SK-N-SH (cell line): ENCODE data around the gene ABCB6. TPM values are rescaled to one million over a fixed set of nuclear protein-coding genes. Genes with fewer than 3 reads are reported as not detected.

Experiments used
- CTCF ChIA-PET: fragments of 300-600, 350-600 bp; formaldehyde crosslinking; extraction: SDS; loops from one replicate; lab custom pipeline; 2021; lab: Yijun Ruan, JAX
- POLR2A ChIA-PET: fragments of 350-600 bp; sonication (Branson Sonifier 250); formaldehyde crosslinking; extraction: SDS; loops from one replicate; lab custom pipeline; 2020; ENCODE audit warnings: antibody characterized with exemption, inconsistent platforms; lab: Yijun Ruan, JAX
- DNase-seq: peaks from one replicate; pipeline ENCODE4 v3.0.0; 2012
- H2AFZ ChIP-seq: fragments of 200-600 bp; sonication (generic); 2 replicates; pipeline ENCODE4 v1.8.1; 2016; ENCODE audit warnings: antibody characterized with exemption, mild to moderate bottlenecking, low read depth
- H3F3A ChIP-seq: fragments of 200-600 bp; sonication (generic); replicated peaks from 2 replicates; pipeline ENCODE3; 2016; ENCODE audit warnings: antibody characterized with exemption, mild to moderate bottlenecking; ENCODE audit not compliant: insufficient read depth
- H3K27ac ChIP-seq, 2 experiments: fragments of 200-500 bp in 1 of 2; fragments of 200-600 bp in 1 of 2; sonication (Bioruptor generic) in 1 of 2; sonication (generic), shearing (Covaris generic) in 1 of 2; 2 replicates each; pipeline versions ENCODE4 v1.5.1 to v1.6.1; 2014 to 2016; ENCODE audit warnings: low read depth in 2 of 2, inconsistent platforms in 1 of 2, low read length in 1 of 2, mild to moderate bottlenecking in 1 of 2, mixed read lengths in 1 of 2
- H3K27me3 ChIP-seq: fragments of 200-600 bp; sonication (generic), shearing (Covaris generic); 2 replicates; pipeline ENCODE4 v1.6.1; 2016; ENCODE audit warnings: mixed run types; ENCODE audit not compliant: insufficient read depth
- H3K36me3 ChIP-seq, 2 experiments: fragments of 200-500 bp in 1 of 2; fragments of 200-600 bp in 1 of 2; sonication (Bioruptor generic) in 1 of 2; sonication (generic) in 1 of 2; replicated peaks in 1 of 2; 2 replicates each; pipeline versions ENCODE3 to v1.5.1; 2014 to 2016; ENCODE audit warnings: low read length in 1 of 2, mild to moderate bottlenecking in 1 of 2; ENCODE audit not compliant: insufficient read depth in 2 of 2, control insufficient read depth in 1 of 2
- H3K4me1 ChIP-seq, 2 experiments: fragments of 200-500 bp in 1 of 2; fragments of 200-600 bp in 1 of 2; sonication (Bioruptor generic) in 1 of 2; sonication (generic), shearing (Covaris generic) in 1 of 2; 2 replicates each; pipeline versions ENCODE4 v1.5.1 to v1.6.1; 2014 to 2016; ENCODE audit warnings: low read depth in 1 of 2, low read length in 1 of 2, mixed run types in 1 of 2; ENCODE audit not compliant: insufficient read depth in 2 of 2, control insufficient read depth in 1 of 2
- H3K4me2 ChIP-seq: fragments of 200-600 bp; sonication (generic), shearing (Covaris generic); 2 replicates; pipeline ENCODE4 v1.6.1; 2017; ENCODE audit warnings: mixed run types
- H3K4me3 ChIP-seq, 2 experiments: fragments of 200-500 bp in 1 of 2; fragments of 200-600 bp in 1 of 2; sonication (Bioruptor generic) in 1 of 2; sonication (generic), shearing (Covaris generic) in 1 of 2; 2 replicates each; pipeline versions ENCODE4 v1.5.1 to v1.8.1; 2014 to 2016; ENCODE audit warnings: low read depth in 2 of 2, inconsistent platforms in 1 of 2, low read length in 1 of 2, mild to moderate bottlenecking in 1 of 2, mixed read lengths in 1 of 2, moderate library complexity in 1 of 2
- H3K79me2 ChIP-seq: fragments of 200-600 bp; sonication (generic); 2 replicates; pipeline ENCODE4 v1.8.1; 2017; ENCODE audit warnings: mild to moderate bottlenecking; ENCODE audit not compliant: insufficient read depth
- H3K9ac ChIP-seq: fragments of 200-600 bp; sonication (generic); 2 replicates; pipeline ENCODE4 v1.6.1; 2017; ENCODE audit warnings: mixed run types
- H3K9me2 ChIP-seq: fragments of 200-600 bp; sonication (generic); 2 replicates; pipeline ENCODE4 v1.6.1; 2017; ENCODE audit warnings: mixed run types
- H3K9me3 ChIP-seq: fragments of 200-600 bp; sonication (generic); 2 replicates; pipeline ENCODE4 v1.6.1; 2017; ENCODE audit warnings: mixed run types, mild to moderate bottlenecking, moderate library complexity
- H4K20me1 ChIP-seq: fragments of 200-600 bp; sonication (generic); 2 replicates; pipeline ENCODE4 v1.6.1; 2017; ENCODE audit warnings: mild to moderate bottlenecking, mixed run types; ENCODE audit not compliant: insufficient read depth
- ELF1 ChIP-seq: IDR thresholded peaks from 2 replicates; pipeline ENCODE4 v1.4.0; 2012
- FOXJ3 ChIP-seq: sonication (generic); formaldehyde crosslinking; IDR thresholded peaks from 2 replicates; pipeline ENCODE4 v1.5.1; 2020; ENCODE audit warnings: mild to moderate bottlenecking, missing genetic modification reagents
- GATA2 ChIP-seq: sonication (generic); formaldehyde crosslinking; IDR thresholded peaks from 2 replicates; pipeline ENCODE4 v1.5.0; 2020; ENCODE audit warnings: mild to moderate bottlenecking, missing genetic modification reagents
- NRF1 ChIP-seq: IDR thresholded peaks from 2 replicates; pipeline ENCODE4 v1.6.1; 2012; ENCODE audit warnings: low read depth, mild to moderate bottlenecking, low read length
- SIN3A ChIP-seq: IDR thresholded peaks from 2 replicates; pipeline ENCODE4 v1.6.1; 2012; ENCODE audit warnings: low read depth, mild to moderate bottlenecking, low read length, moderate library complexity, borderline replicate concordance
- YY1 ChIP-seq: IDR thresholded peaks from 2 replicates; pipeline ENCODE4 v1.4.0; 2012; ENCODE audit warnings: low read depth, mild to moderate bottlenecking
- WGBS: methylation state at CpG from one replicate; pipeline ENCODE4 v1.1.6; 2017; ENCODE audit warnings: low lambda C conversion rate; 5-methylcytosine and 5-hydroxymethylcytosine counted together
- polyA plus RNA-seq, 3 experiments: library from polyadenylated mRNA; depleted of rRNA; stranded (reverse); fragments of >200 nt; gene quantifications; 2 replicates each; pipeline ENCODE4 v1.2.3, GENCODE V29; 2012
- TF ChIP-seq, protein P1 (sequence below): fragments of 150-350 bp; IDR thresholded peaks from 2 replicates; pipeline ENCODE4 v1.6.1; 2017; ENCODE audit warnings: antibody characterized with exemption, low read length, low read depth, borderline replicate concordance
- TF ChIP-seq, protein P2 (sequence below): fragments of 200-600 bp; sonication (generic); IDR thresholded peaks from 2 replicates; pipeline ENCODE4 v1.6.1; 2017; ENCODE audit warnings: antibody characterized with exemption, mild to moderate bottlenecking, moderate library complexity

The ABCB6 gene
- polyA plus RNA-seq, 1 of the 3 experiments (the other 2 are of a cell fraction) = 27.4 TPM

DNA sequence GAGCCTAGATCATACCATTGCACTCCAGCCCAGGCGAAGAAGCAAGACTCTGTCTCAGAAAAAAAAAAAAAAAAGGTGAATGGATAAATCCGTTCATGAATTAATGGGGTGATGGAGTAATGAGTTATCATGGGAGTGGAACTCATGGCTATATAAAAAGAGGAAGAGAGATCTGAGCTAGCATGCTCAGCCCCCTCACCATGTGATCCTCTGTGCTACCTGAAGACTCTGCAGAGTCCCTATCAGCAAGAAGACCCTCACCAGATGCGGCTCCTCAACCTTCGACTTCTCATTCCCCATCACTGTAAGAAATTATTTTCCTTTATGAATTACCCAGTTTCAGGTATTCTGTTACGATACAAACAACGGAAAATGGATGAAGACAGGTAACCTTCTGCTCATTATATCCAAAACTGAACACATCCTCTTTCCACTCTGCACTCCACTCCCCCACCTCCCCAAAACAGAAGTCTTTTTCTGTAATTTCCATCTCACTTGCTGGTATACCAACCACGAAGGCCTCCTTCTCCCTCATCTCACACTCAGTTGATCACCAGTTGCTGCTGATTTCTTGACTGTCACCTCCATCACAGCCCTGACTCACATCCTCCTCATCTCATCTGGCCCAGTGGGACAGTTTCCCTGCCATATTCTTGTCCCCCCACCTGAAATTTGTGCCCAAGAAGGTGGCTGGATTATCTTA, 31.9 kb downstream of the ABCB6 start:
- Histone ChIP-seq H3K79me2 (no peaks in the 10 kb centered on the region), H3K4me2 (no peak overlapping the region), H3K27me3 (no peaks in the 10 kb centered on the region), H3F3A (peaks cover 13% of the 10 kb centered on the region), H3K36me3 (peaks cover 26 to 28% of the 10 kb centered on the region in 2 experiments), H3K9me3 (no peaks in the 10 kb centered on the region), H4K20me1 (no peaks in the 10 kb centered on the region), H3K4me3 (no peak overlapping the region), H3K9ac (no peak overlapping the region), H3K27ac (no peak overlapping the region), H3K4me1 (no peaks in the 10 kb centered on the region), H2AFZ (no peak overlapping the region)
- CTCF ChIA-PET = interaction anchor here (2.3 kb wide), 1 partner anchor 15 kb away, joined by 8 read pairs; no protein-coding TSS in a partner anchor
- POLR2A ChIA-PET = no interaction called here
- 88% methylated on average over 7 of the region's 7 CpGs for WGBS
- no peak for DNase-seq
- TF ChIP-seq FOXJ3 (CRISPR knock-in tag) (no peak), GATA2 (CRISPR knock-in tag) (no peak), SIN3A (no peak), YY1 (no peak)
- TF ChIP-seq, protein P1, sequence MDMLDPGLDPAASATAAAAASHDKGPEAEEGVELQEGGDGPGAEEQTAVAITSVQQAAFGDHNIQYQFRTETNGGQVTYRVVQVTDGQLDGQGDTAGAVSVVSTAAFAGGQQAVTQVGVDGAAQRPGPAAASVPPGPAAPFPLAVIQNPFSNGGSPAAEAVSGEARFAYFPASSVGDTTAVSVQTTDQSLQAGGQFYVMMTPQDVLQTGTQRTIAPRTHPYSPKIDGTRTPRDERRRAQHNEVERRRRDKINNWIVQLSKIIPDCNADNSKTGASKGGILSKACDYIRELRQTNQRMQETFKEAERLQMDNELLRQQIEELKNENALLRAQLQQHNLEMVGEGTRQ = no peak
- TF ChIP-seq, protein P2, sequence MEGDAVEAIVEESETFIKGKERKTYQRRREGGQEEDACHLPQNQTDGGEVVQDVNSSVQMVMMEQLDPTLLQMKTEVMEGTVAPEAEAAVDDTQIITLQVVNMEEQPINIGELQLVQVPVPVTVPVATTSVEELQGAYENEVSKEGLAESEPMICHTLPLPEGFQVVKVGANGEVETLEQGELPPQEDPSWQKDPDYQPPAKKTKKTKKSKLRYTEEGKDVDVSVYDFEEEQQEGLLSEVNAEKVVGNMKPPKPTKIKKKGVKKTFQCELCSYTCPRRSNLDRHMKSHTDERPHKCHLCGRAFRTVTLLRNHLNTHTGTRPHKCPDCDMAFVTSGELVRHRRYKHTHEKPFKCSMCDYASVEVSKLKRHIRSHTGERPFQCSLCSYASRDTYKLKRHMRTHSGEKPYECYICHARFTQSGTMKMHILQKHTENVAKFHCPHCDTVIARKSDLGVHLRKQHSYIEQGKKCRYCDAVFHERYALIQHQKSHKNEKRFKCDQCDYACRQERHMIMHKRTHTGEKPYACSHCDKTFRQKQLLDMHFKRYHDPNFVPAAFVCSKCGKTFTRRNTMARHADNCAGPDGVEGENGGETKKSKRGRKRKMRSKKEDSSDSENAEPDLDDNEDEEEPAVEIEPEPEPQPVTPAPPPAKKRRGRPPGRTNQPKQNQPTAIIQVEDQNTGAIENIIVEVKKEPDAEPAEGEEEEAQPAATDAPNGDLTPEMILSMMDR = no peak
- TF ChIP-seq, all 33 proteins: peak for 0
- no peaks in the 10 kb centered on the region for H3K9me2 ChIP-seq

DNA sequence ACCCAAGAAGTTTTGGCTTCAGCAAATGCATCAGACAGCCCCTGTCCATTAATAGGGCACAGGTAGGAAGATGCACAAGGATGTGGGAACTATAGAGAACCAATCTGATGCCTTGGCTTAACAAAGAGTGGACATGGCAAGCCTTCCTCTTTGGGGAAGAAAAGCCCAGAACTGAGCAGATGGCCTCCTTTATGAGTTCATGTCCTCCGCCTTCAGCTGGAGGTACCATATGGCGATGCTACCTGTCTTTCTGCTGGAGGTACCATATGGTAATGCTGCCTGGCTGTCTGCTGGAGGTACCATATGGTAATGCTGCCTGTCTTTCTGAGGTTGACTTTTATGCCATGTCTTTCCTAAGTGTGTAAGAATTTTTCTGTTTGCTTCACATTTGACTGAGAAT, 34.6 kb downstream of the ABCB6 start:
- H3K4me1 ChIP-seq = peaks cover 0 to 4% of the 10 kb centered on the region in 2 experiments; a peak in 2 of 4 replicates
- H3K36me3 ChIP-seq = peaks cover 50 to 52% of the 10 kb centered on the region in 2 experiments
- H3K9me3 ChIP-seq = no peaks in the 10 kb centered on the region
- no peak overlapping the region for H3K27ac ChIP-seq
- WGBS = 95% methylated on average over 2 of the region's 2 CpGs
- DNase-seq = no peak
- ChIA-PET CTCF (interaction anchor here (1.2 to 4.1 kb wide), 4 partner anchors 9 to 111 kb away, joined by 3 to 12 read pairs (median 7); partner anchors contain the start of gene NHEJ1), POLR2A (no interaction called here)
- no peak overlapping the region for H3K9ac ChIP-seq
- no peak overlapping the region for H2AFZ ChIP-seq
- no peak for TF ChIP-seq NRF1
- TF ChIP-seq ELF1 = no peak
- H3K27me3 ChIP-seq = no peaks in the 10 kb centered on the region
- H3K4me2 ChIP-seq = no peak overlapping the region
- H3K4me3 ChIP-seq = no peak overlapping the region
- no peaks in the 10 kb centered on the region for H3K9me2 ChIP-seq
- H3K79me2 ChIP-seq = peaks cover 17% of the 10 kb centered on the region
- H4K20me1 ChIP-seq = peaks cover 7% of the 10 kb centered on the region
- H3F3A ChIP-seq = peaks cover 13% of the 10 kb centered on the region
